ENCODE results near the gene C10orf95. TPM values are rescaled to one million over a fixed set of nuclear protein-coding genes. Genes with fewer than 3 reads are reported as not detected.

Gene C10orf95
- total and polyA plus RNA-seq, 2 of the 13 experiments (the other 11 are each of a cell fraction or from before 2014, with no cell fraction given), result 0.05 to 0.07 TPM

DNA sequence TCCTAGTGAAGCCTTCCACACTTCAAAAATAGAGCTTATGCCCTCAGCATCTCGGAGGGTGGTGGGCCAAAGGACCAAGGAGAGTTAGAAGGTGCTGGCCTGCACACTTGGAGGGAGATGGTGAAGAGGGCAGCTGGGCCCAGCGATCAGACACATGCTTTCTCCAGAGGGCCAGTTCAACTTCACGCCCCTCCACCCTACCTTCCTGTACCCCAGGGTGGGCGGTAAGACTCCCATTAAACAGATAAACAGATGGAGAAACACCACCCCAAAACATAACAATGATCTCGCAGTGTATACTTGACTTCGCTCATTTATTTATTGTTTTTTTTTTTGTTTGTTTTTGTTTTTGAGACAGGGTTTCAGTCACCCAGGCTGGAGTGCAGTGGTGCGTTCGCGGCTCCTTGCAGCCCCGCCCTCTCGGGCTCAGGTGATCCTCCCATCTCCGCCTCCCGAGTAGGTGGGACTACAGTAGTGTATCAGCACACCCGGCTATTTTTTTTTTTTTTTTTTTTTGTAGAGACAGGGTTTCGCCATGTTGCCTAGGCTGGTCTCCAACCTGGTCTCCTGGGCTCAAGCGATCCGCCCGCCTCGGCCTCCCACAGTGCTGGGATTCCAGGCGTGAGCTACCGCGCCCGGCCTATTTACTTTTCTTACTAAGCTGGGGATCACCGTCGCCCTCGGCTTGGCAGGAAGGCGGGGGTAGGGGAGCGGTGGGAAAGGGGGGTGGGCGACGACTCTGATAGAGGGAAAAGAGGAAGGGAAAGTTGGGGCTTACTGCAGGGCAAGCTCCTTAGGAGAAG is 1.8 kb downstream of the C10orf95 start (continued):
- TF ChIP-seq, protein P1, sequence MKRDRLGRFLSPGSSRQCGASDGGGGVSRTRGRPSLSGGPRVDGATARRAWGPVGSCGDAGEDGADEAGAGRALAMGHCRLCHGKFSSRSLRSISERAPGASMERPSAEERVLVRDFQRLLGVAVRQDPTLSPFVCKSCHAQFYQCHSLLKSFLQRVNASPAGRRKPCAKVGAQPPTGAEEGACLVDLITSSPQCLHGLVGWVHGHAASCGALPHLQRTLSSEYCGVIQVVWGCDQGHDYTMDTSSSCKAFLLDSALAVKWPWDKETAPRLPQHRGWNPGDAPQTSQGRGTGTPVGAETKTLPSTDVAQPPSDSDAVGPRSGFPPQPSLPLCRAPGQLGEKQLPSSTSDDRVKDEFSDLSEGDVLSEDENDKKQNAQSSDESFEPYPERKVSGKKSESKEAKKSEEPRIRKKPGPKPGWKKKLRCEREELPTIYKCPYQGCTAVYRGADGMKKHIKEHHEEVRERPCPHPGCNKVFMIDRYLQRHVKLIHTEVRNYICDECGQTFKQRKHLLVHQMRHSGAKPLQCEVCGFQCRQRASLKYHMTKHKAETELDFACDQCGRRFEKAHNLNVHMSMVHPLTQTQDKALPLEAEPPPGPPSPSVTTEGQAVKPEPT (CRISPR knock-in tag; IDR thresholded peaks at IDR 0.05; ENCODE audit: low read depth), result no peak
- TF ChIP-seq IKZF5 (CRISPR knock-in tag; IDR thresholded peaks at IDR 0.05) (no peak), TRAFD1 (CRISPR knock-in tag; IDR thresholded peaks at IDR 0.05; ENCODE audit: borderline replicate concordance) (no peak), SAFB2 (CRISPR knock-in tag; IDR thresholded peaks at IDR 0.05; ENCODE audit: borderline replicate concordance, low read depth) (no peak), SRSF4 (IDR thresholded peaks at IDR 0.05; ENCODE audit: low read depth, low read length, poor library complexity, severe bottlenecking) (no peak), FOXK2 (IDR thresholded peaks at IDR 0.05) (no peak), TGIF2 (CRISPR knock-in tag; IDR thresholded peaks at IDR 0.05) (no peak), TOE1 (CRISPR knock-in tag; IDR thresholded peaks at IDR 0.05) (no peak), MXI1 (IDR thresholded peaks at IDR 0.05; ENCODE audit: borderline replicate concordance, low read depth, low read length) (peak; percentile 11; the same call in 1 of the 3 replicates), ZC3H4 (CRISPR knock-in tag; IDR thresholded peaks at IDR 0.05; ENCODE audit: borderline replicate concordance) (no peak), ZNF710 (CRISPR knock-in tag; IDR thresholded peaks at IDR 0.05; ENCODE audit: borderline replicate concordance) (no peak), ZNF557 (CRISPR knock-in tag; IDR thresholded peaks at IDR 0.05) (no peak), SALL2 (CRISPR knock-in tag; IDR thresholded peaks at IDR 0.05) (no peak), KDM5B (CRISPR knock-in tag; IDR thresholded peaks at IDR 0.05; ENCODE audit: borderline replicate concordance) (peak; percentile 6; the same call in 1 of the 2 replicates), ZNF24 (IDR thresholded peaks at IDR 0.05) (no peak), KDM5A (IDR thresholded peaks at IDR 0.05; ENCODE audit: borderline replicate concordance, low read length) (0 out of 2 replicates have a peak, but pooled peaks have one; percentile 30), SP5 (CRISPR knock-in tag; IDR thresholded peaks at IDR 0.05; ENCODE audit: borderline replicate concordance, low read depth) (peak; percentile 41; the same call in 1 of the 2 replicates), KDM1A (CRISPR knock-in tag; IDR thresholded peaks at IDR 0.05) (no peak), ISX (CRISPR knock-in tag; conservative IDR thresholded peaks at IDR 0.05) (no peak), SMAD9 (CRISPR knock-in tag; IDR thresholded peaks at IDR 0.05) (no peak), FOXA1 (IDR thresholded peaks at IDR 0.05) (no peak), FOXA1 (CRISPR knock-in tag; IDR thresholded peaks at IDR 0.05) (0 out of 2 replicates have a peak, but pooled peaks have one; percentile 23), REL (CRISPR knock-in tag; conservative IDR thresholded peaks at IDR 0.05) (no peak)
